ENCODE data around the gene ZMYND11. TPM values are rescaled to one million over a fixed set of nuclear protein-coding genes. Genes with fewer than 3 reads are reported as not detected.

Gene ZMYND11
- total and polyA plus RNA-seq, 12 donors, result 23.6 to 153 (median 63.6) TPM

DNA sequence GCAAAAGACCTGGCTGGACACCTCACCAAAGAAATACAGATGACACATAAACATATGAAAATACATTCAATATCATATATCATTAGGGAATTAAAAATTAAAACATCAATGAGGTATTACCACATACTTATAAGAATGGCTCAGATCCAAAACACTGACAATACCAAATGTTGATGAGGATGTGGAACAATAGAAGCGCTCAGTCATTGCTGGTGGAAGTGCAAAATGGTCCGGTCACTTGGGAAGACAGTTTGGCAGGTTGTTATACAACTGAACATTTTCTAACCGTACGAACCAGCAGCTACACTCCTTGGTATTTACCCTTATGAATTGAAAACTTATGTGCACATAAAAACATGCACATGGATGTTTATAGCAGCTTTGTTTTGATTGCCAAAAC is 38.5 kb downstream of the ZMYND11 start:
- WGBS, 4 donors, result 81 to 85% (median 84%) methylated on average over 4 of the region's 4 CpGs
- no peaks in the 10 kb centered on the region for H3K36me3 ChIP-seq (replicated peaks in 1 of 2)

DNA sequence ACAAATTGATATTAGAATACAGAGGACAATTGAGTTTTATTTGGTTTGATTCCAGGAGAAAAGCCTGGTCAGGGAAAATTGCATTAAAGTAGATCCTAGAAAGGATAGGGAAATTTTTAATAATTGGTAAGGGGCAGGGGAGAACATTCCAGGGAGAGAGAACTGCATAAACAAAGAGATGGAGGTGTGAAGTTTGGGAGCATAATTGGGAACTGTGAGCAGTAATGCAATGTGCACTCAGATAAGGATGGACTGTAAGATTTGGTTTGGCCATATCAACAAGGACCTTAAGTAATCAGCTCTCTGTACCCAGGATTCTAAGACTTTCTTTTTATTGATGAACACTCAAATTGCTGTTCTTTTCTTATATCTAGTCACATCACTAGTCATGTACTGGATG is 41.4 kb downstream of the ZMYND11 start:
- DNase-seq, result no peak
- Histone ChIP-seq H3K36me3 (replicated peaks in 1 of 2) (peaks cover 0 to 12% of the 10 kb centered on the region in 2 donors), H3K27ac (no peak overlapping the region), H3K9me3 (replicated peaks in 1 of 3) (no peaks in the 10 kb centered on the region), H3K27me3 (no peaks in the 10 kb centered on the region), H3K4me3 (no peak overlapping the region), H3K4me1 (replicated peaks in 1 of 2) (no peaks in the 10 kb centered on the region)
- TF ChIP-seq, protein P1, sequence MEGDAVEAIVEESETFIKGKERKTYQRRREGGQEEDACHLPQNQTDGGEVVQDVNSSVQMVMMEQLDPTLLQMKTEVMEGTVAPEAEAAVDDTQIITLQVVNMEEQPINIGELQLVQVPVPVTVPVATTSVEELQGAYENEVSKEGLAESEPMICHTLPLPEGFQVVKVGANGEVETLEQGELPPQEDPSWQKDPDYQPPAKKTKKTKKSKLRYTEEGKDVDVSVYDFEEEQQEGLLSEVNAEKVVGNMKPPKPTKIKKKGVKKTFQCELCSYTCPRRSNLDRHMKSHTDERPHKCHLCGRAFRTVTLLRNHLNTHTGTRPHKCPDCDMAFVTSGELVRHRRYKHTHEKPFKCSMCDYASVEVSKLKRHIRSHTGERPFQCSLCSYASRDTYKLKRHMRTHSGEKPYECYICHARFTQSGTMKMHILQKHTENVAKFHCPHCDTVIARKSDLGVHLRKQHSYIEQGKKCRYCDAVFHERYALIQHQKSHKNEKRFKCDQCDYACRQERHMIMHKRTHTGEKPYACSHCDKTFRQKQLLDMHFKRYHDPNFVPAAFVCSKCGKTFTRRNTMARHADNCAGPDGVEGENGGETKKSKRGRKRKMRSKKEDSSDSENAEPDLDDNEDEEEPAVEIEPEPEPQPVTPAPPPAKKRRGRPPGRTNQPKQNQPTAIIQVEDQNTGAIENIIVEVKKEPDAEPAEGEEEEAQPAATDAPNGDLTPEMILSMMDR (IDR thresholded peaks at IDR 0.05), result no peak
- TF ChIP-seq POLR2A (IDR thresholded peaks at IDR 0.05), result no peak
- intact Hi-C loops (cut with DNase I), result no loop called here

More for the DNA sequence above, 38.5 kb downstream of the ZMYND11 start:
- Histone ChIP-seq H3K27ac (no peak overlapping the region), H3K9me3 (replicated peaks in 1 of 3) (no peaks in the 10 kb centered on the region), H3K27me3 (no peaks in the 10 kb centered on the region), H3K4me1 (replicated peaks in 1 of 2) (no peaks in the 10 kb centered on the region), H3K4me3 (no peak overlapping the region)
- DNase-seq, result no peak
- no peak for TF ChIP-seq POLR2A (IDR thresholded peaks at IDR 0.05)
- TF ChIP-seq, protein P1 (IDR thresholded peaks at IDR 0.05), result no peak
- intact Hi-C loops (cut with DNase I), result no loop called here

DNA sequence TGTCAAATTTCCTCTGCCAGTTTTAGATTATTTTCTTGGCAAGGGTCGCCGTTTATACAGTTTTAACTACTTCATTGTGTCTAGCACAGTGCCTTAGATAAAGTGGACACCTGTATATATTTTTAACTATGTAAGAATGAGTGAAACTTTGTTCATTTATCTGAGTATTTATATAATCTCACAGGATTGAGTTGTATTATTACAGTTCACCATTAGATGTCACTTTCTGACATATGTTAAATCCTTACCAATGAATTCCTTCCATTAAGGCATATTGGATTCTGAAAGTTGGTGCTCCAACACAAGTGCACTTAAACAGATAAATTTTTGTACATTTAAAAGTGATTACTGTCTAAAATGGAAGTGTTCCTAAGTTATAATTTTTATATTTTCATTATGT is 43.0 kb downstream of the ZMYND11 start:
- Histone ChIP-seq H3K9me3 (replicated peaks in 1 of 3) (no peaks in the 10 kb centered on the region), H3K4me3 (no peak overlapping the region), H3K36me3 (replicated peaks in 1 of 2) (peaks cover 0 to 12% of the 10 kb centered on the region in 2 donors), H3K4me1 (replicated peaks in 1 of 2) (no peaks in the 10 kb centered on the region), H3K27ac (no peak overlapping the region), H3K27me3 (no peaks in the 10 kb centered on the region)
- intact Hi-C loops (cut with DNase I), result no loop called here
- DNase-seq, result no peak
- no peak for TF ChIP-seq POLR2A (IDR thresholded peaks at IDR 0.05)
- TF ChIP-seq, protein P1 (IDR thresholded peaks at IDR 0.05), result peak; percentile 19 to 55 (median 38)
- 38 to 49% (median 41%) methylated on average over 2 of the region's 2 CpGs for WGBS, 4 donors

DNA sequence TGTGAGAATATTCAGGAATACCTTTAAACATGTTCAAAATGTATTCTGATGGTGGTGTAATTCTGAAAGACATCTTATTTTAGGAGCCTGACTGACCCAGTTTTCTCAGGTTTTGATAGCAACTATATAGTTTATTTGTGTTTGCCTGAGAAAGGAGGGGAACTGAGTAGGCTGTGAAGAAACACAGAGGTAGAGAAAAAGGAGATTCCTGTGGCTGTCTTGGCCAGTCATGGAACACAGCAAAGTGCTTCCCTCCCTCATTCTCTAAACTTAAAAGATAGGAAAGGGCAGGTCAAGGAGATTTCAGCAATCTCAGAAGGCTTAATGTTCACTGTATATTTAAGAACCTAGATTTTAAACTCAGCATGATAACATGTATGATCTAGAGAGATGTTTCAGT is 43.5 kb downstream of the ZMYND11 start:
- Histone ChIP-seq H3K36me3 (replicated peaks in 1 of 2) (peaks cover 0 to 12% of the 10 kb centered on the region in 2 donors), H3K4me1 (replicated peaks in 1 of 2) (no peaks in the 10 kb centered on the region), H3K9me3 (replicated peaks in 1 of 3) (no peaks in the 10 kb centered on the region), H3K27ac (no peak overlapping the region), H3K27me3 (no peaks in the 10 kb centered on the region), H3K4me3 (no peak overlapping the region)
- intact Hi-C loops (cut with DNase I), result no loop called here
- no peak for TF ChIP-seq POLR2A (IDR thresholded peaks at IDR 0.05)
- TF ChIP-seq, protein P1 (IDR thresholded peaks at IDR 0.05), result no peak
- DNase-seq, result no peak
